ENCODE data around the gene FKBP7. TPM values are rescaled to one million over a fixed set of nuclear protein-coding genes. Genes with fewer than 3 reads are reported as not detected.

FKBP7 gene
- total RNA-seq, 1 donor from 2014 or later, result 8.8 TPM

GRCh38 chr2:178415979-178416378 is 62.4 kb downstream of the FKBP7 start:
- no peak for ATAC-seq
- intact Hi-C loops (cut with micrococcal nuclease), result loop anchor here (10.0 kb wide), 1 partner anchor 281 kb away; no protein-coding TSS in a partner anchor

GRCh38 chr2:178414266-178415247 is 63.8 kb downstream of the FKBP7 start:
- ATAC-seq, result peak; percentile 96
- DNase-seq, result peak; percentile 88
- intact Hi-C loops (cut with micrococcal nuclease), result loop anchor here (10.0 kb wide), 1 partner anchor 280 kb away; no protein-coding TSS in a partner anchor

More at GRCh38 chr2:178415979-178416378, 62.4 kb downstream of the FKBP7 start:
- DNase-seq, result no peak

Other genes with a start within 250 kb of the FKBP7 start
- gene PRKRA, start 27.4 kb downstream of the FKBP7 start, total RNA-seq, result 48.8 TPM
- 1.1 TPM for gene PJVK, start 27.2 kb downstream of the FKBP7 start, total RNA-seq
- 39.9 TPM for gene PLEKHA3, start 1.9 kb upstream of the FKBP7 start, total RNA-seq